GM19025 (cell line): ENCODE results near the gene CES3.
A peak's percentile ranks its signal among the peaks of the same experiment; 100 is the strongest.

Experiments used
- ATAC-seq: cut with Tn5 transposase; IDR thresholded peaks from one replicate; pipeline ENCODE4 v1.9.1; 2021; ENCODE audit warnings: mild to moderate bottlenecking, low read depth, moderate library complexity; ENCODE audit not compliant: unreplicated experiment

Gene CES3

DNA sequence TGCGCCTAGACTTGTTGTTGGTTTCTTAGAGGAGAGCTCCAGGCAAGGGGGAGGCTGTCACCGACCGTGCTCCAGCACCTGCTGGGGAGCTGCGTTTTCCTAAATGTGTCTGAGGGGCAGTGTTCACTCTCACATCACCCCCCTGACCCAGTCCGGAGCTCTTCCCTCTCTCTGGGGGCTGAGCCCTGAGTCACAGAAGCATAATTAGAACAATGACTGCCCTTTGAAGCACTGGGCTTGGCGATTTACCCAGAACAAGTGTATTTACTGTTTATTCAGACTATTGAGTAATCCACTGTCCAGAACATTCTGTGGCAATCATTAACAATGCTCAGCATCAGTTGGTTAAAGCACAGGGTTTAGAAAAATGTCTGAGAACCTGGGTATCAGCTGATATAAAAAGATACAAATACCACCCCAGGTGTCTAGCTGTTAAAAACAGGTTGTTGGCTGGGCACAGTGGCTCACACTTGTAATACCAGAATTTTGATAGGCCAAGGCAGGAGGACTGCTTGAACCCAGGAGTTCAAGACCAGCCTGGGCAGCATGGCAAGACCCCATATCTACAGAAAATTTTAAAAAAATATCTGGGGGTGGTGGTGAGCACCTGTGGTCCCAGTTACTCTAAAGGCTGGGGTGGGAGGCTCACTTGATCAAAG is 35.4 kb downstream of the CES3 start:
- ATAC-seq = no peak

DNA sequence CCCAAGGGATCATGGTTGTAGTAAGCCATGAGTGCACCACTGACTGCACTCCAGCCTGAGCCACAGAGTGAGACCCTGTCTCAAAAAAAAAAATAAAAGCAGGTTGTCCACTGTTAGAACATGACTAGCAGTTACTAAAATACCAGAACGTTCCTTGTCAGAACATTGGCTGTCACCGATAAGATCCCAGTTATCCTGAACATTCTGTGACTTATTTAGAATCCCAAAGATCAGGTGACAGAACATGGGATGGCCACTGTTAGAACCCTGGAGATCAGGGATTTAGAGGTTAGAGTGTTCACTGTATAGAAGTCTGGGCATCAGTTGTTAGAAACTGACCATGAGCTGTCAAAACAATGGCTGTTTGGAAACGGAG is 35.9 kb downstream of the CES3 start:
- ATAC-seq = no peak

- no peak for ATAC-seq
These were observed 39.6 kb downstream of the CES3 start for GRCh38 chr16:67000384-67001351.

GRCh38 chr16:67001726-67002125 is 40.7 kb downstream of the CES3 start:
- ATAC-seq = no peak

DNA sequence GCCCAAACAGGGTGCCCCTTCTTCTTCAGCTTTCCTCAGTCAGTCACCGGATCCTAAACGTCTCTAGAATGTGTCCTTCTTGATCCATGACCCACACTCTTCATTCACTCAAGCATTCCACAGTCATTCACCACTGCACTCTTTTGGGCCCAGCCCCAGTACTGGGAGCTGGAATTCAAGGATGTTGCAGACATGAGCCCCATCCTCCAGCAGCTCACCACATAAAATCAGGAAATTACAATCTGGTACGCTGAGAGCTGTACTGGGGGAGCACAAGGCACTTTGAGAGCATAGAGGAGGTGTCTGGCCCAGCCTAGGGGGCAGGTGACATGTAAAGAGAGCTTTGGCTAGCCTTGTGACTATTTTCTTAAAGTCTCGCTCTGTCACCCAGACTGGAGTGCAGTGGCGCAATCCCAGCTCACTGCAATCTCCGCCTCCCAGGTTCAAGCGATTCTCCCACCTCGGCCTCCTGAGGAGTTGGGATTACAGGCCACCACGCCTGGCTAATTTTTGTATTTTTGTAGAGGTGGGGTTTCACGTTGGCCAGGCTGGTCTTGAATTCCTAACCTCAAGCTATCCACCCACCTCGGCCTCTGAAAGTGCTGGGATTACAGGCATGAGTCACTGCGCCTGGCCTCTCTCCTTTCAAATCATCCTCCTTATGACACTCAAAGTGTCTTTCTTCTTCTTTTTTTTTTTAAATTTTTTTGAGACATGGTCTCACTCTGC is 46.0 kb downstream of the CES3 start:
- ATAC-seq = no peak

GRCh38 chr16:67009158-67009557 is 48.1 kb downstream of the CES3 start:
- no peak for ATAC-seq

DNA sequence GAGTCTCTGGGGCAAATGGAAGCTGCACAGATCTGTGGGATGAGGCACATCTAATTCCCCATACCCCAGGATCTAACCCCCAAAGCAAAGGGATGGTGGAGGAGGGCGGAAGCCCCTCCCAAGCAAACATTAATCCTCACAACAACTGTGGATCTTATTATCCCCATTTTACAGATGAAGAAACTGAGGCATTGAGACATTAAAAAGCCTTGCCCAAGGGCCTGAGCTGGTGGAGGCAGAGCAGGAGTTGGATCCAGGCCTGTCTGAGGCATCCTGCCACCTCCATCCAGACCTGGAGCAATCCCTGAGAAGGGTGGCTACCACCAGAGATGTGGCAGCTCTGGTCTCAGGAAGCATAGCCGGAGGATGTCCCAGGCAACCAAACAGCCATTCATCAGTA is 50.2 kb downstream of the CES3 start:
- ATAC-seq = no peak

DNA sequence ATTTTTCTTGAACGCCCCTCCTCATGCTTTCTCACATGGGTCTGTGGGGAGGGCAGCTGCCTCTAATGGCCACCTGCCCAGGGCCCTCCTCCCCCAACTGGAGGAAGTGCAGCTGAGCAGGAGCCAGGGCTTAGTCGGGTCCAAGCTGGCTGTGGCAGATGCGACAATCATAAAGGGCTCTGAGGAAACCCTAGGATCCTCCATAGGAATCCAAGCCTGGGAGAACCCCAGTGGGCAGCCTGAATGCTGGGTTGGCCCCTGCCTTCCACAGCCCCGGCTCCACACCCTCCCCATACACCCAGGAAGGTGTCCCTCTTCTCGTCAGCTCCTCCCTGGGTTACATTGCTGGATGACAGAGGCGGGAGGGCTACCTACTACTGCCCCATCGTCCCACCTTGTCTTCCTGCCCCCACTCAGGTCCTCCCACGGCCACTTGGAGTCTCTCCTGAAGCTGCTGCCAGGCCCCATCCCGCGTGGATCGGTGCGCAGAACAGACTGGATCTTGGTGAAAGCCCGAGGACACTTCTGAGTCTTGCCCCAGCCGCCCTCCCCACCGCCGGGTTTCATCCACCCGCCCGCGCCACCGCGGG is 52.3 kb downstream of the CES3 start:
- ATAC-seq = no peak

- ATAC-seq = no peak
These were observed 53.0 kb downstream of the CES3 start for GRCh38 chr16:67013823-67014633.

DNA sequence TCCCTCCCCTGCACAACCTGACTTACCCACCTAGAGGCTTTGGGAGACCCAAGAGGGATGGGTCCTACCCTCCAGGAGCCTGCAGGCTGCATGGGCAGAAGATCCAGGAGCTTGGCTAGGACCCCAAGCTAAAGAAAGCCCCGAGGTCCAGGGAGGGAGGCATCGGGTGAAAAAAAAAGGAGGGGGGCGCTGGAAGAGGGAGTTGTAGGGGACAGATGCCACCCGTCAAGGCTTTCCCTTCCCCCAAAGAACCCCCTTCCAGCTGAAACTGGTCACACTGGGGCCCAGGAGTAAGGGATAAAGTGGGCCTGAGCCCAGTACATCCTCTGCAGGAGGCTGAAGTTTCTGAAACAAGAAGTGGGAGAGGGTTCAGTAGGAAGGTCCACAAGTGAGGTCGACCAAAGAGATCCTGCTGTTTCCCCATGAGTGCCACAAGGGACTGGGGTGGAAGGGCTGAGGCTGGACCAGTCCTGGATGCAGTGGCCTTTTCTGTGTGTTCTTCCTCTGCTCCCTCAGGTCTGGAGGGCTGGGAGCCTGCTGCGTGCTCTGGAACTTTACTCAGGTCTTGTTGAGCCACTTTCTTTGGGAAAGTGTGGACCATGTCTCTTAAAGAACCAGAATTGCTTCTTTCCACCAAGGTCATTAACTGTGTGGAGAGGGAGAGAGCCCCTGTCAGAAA is 53.7 kb downstream of the CES3 start:
- ATAC-seq = no peak

- no peak for ATAC-seq
These were observed 54.3 kb downstream of the CES3 start for GRCh38 chr16:67015313-67015731.

DNA sequence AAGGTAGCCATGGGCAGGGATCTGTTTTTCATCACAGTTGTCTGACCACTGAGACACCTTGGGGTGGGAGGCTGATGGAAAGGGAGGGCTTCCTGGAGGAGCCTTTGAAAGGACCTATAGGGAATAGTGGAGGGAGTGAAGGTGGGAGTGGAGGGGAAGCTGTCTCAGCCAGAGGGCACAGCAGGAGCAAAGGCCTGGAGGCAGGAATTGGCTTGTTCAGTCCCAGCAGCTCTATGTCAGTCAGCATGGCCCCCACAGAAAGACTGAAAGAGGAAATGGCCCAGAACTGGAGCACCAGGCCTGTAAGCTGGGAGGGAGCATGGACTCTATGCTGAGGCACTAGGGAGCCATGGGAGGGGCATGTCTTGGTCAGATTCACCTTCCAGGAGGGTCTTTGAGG is 55.1 kb downstream of the CES3 start:
- ATAC-seq = no peak

DNA sequence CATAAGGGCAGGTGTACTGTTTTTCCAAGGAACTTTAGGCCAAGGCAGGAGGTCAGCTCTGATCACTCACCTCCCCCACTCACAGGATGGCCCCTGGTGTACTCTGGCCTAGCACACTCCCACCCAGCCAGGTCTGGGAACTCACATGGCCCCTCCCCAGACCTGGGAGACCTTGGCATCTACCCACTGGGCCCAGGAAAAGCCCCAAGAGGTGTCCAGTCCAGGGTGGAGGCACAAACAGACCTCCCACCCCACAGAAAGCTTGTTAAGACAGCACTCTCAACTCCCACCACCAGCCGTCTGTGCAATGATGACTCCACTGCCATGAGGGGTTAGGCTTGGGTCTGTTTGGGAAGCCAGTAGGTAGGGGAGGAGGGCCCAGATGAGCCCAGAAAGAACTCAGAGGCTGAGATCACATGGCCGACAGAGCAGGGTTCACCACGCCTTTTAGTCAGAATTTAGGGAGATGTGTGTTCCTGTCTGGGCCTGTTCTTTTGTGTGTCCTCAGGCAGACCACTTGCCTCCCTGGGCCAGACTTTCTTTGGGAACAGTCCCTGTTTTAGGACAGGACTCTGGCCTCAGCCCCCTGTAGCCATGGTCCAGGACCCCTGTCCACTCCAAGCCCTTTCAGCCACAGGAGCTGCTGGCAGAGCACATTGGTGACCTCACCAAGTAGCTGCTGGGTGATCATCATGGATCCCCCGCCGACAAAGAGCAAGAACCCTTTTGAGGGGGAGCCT is 55.8 kb downstream of the CES3 start:
- no peak for ATAC-seq

DNA sequence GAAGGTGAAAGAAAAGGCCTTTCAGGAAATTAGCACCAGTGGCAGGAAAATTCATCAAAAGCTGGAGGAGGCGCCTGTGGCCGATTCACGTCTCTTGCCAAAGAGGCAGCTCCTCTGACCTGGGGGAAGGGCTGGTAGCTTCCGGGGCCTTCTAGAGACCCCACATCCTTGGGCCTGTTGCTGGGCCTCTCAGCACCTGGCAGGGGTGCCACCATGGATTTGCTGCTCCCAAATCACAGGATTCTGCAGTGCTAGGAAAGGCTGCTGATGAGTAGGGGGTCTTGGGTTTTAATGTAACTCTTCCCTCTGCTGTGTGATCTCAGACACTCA is 56.3 kb downstream of the CES3 start:
- no peak for ATAC-seq

GRCh38 chr16:67017810-67018488 is 56.9 kb downstream of the CES3 start:
- peak; percentile 84 for ATAC-seq

GRCh38 chr16:67019171-67019570 is 58.1 kb downstream of the CES3 start:
- ATAC-seq = no peak

- no peak for ATAC-seq
These were observed 60.3 kb downstream of the CES3 start for GRCh38 chr16:67021321-67021720.

GRCh38 chr16:67022531-67023214 is 61.6 kb downstream of the CES3 start:
- ATAC-seq = no peak
